Neuronal stem cell (in vitro differentiated cells): Measurements from ENCODE around the gene AP5S1.

ENCODE experiments used
- DNase-seq: peaks from one replicate; pipeline ENCODE4 v3.0.0-alpha.2; 2013; ENCODE audit warnings: low spot score
- H2AFZ ChIP-seq: one replicate; pipeline ENCODE4 v1.6.1; 2013; ENCODE audit warnings: mild to moderate bottlenecking, low read length, inconsistent platforms
- H2AK5ac ChIP-seq: 2 replicates; pipeline ENCODE4 v1.6.1; 2013; ENCODE audit warnings: low read depth, mild to moderate bottlenecking, inconsistent platforms, low read length, moderate library complexity, mixed read lengths
- H2BK120ac ChIP-seq: 2 replicates; pipeline ENCODE4 v1.6.1; 2013; ENCODE audit warnings: low read depth, mild to moderate bottlenecking, inconsistent platforms, low read length, moderate library complexity, mixed read lengths
- H2BK12ac ChIP-seq: one replicate; pipeline ENCODE4 v1.6.1; 2013; ENCODE audit warnings: low read length, inconsistent platforms
- H2BK15ac ChIP-seq: 2 replicates; pipeline ENCODE4 v1.6.1; 2013; ENCODE audit warnings: mild to moderate bottlenecking, low read length, inconsistent platforms, mixed read lengths
- H2BK5ac ChIP-seq: one replicate; pipeline ENCODE4 v1.6.1; 2013; ENCODE audit warnings: inconsistent platforms, mild to moderate bottlenecking, low read length, moderate library complexity
- H3K14ac ChIP-seq: one replicate; pipeline ENCODE4 v1.6.1; 2013; ENCODE audit warnings: low read length, inconsistent platforms
- H3K18ac ChIP-seq: 2 replicates; pipeline ENCODE4 v1.6.1; 2013; ENCODE audit warnings: low read length, inconsistent platforms
- H3K23ac ChIP-seq: 2 replicates; pipeline ENCODE4 v1.6.1; 2013; ENCODE audit warnings: low read depth, mild to moderate bottlenecking, mixed read lengths, low read length, inconsistent platforms; ENCODE audit not compliant: poor library complexity
- H3K27ac ChIP-seq: replicated peaks from 3 replicates; pipeline ENCODE4 v1.5.1; 2013; ENCODE audit warnings: low read length, inconsistent platforms
- H3K27me3 ChIP-seq, 3 experiments: 2 replicates each; pipeline ENCODE4 v1.6.1; 2013; ENCODE audit warnings: low read length in 3 of 3, mild to moderate bottlenecking in 2 of 3, inconsistent platforms in 1 of 3, low read depth in 1 of 3, mixed read lengths in 1 of 3, moderate library complexity in 1 of 3; ENCODE audit not compliant: control insufficient read depth in 3 of 3, insufficient read depth in 3 of 3
- H3K36me3 ChIP-seq, 2 donors: replicated peaks in 1 of 2; 2 replicates each; pipeline ENCODE4 v1.6.1; 2013; ENCODE audit warnings: low read length in 2 of 2; ENCODE audit not compliant: control insufficient read depth in 2 of 2, insufficient read depth in 2 of 2
- H3K4ac ChIP-seq: 2 replicates; pipeline ENCODE4 v1.6.1; 2013; ENCODE audit warnings: inconsistent platforms, mild to moderate bottlenecking, low read length, moderate library complexity
- H3K4me1 ChIP-seq, 2 donors: 1 replicate in 1 of 2; 2 replicates in 1 of 2; pipeline ENCODE4 v1.6.1; 2013; ENCODE audit warnings: low read length in 2 of 2, low read depth in 1 of 2; ENCODE audit not compliant: control insufficient read depth in 2 of 2, insufficient read depth in 1 of 2
- H3K4me2 ChIP-seq: one replicate; pipeline ENCODE4 v1.6.1; 2013; ENCODE audit warnings: mild to moderate bottlenecking, low read length, inconsistent platforms; ENCODE audit not compliant: insufficient read depth, poor library complexity, severe bottlenecking
- H3K4me3 ChIP-seq, 2 donors: 2 replicates each; pipeline ENCODE4 v1.5.1; 2013; ENCODE audit warnings: low read length in 2 of 2, mild to moderate bottlenecking in 2 of 2, inconsistent platforms in 1 of 2, moderate library complexity in 1 of 2
- H3K79me1 ChIP-seq: one replicate; pipeline ENCODE4 v1.6.1; 2013; ENCODE audit warnings: low read depth, mild to moderate bottlenecking, inconsistent platforms, low read length, moderate library complexity
- H3K9ac ChIP-seq: one replicate; pipeline ENCODE4 v1.6.1; 2013; ENCODE audit warnings: mild to moderate bottlenecking, low read depth, low read length, inconsistent platforms; ENCODE audit not compliant: poor library complexity
- H3K9me3 ChIP-seq, 2 donors: replicated peaks in 1 of 2; 2 replicates each; pipeline versions ENCODE3 to v1.6.1; 2013; ENCODE audit warnings: low read length in 2 of 2, mild to moderate bottlenecking in 2 of 2, inconsistent platforms in 1 of 2, low read depth in 1 of 2, mixed read lengths in 1 of 2, moderate library complexity in 1 of 2; ENCODE audit not compliant: control insufficient read depth in 2 of 2, insufficient read depth in 1 of 2
- H4K8ac ChIP-seq: one replicate; pipeline ENCODE4 v1.6.1; 2013; ENCODE audit warnings: low read depth, mild to moderate bottlenecking, inconsistent platforms, low read length, moderate library complexity
- H4K91ac ChIP-seq: one replicate; pipeline ENCODE4 v1.6.1; 2013; ENCODE audit warnings: low read length, low read depth, mild to moderate bottlenecking, inconsistent platforms; ENCODE audit not compliant: poor library complexity
- WGBS, 2 donors: extraction: QIAGEN DNeasy Blood & Tissue Kit; methylation state at CpG; one replicate each; pipeline ENCODE4 v1.1.7; 2013; ENCODE audit warnings: missing lambda C conversion rate in 2 of 2, mixed read lengths in 1 of 2; ENCODE audit not compliant: insufficient read length in 2 of 2, insufficient replicate concordance in 1 of 2; ENCODE audit errors: extremely low coverage in 2 of 2; 5-methylcytosine and 5-hydroxymethylcytosine counted together

Gene AP5S1

DNA sequence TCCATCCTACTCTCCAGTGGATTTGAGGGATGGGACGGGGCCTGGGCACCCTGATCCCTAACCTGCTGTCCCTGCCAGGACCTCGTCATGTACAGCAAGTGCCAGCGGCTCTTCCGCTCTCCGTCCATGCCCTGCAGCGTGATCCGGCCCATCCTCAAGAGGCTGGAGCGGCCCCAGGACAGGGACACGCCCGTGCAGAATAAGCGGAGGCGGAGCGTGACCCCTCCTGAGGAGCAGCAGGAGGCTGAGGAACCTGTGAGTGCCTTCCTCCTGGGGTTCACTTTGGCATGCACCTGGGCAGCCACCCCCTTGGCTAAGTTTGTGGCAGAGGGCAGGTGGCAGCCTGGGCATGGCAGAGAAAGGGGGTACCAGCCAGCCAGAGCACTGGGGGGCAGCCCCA is 18.5 kb upstream of the AP5S1 start:
- Histone ChIP-seq H3K4me2 (no peak overlapping the region), H2BK5ac (no peak overlapping the region), H3K36me3 (peaks cover 26 to 59% of the 10 kb centered on the region in 2 donors), H3K4me1 (peaks cover 27 to 30% of the 10 kb centered on the region in 2 donors), H3K27ac (no peak overlapping the region), H3K18ac (no peak overlapping the region), H3K9me3 (no peaks in the 10 kb centered on the region), H3K27me3 (no peaks in the 10 kb centered on the region), H4K8ac (peak overlapping the region; percentile 6), H2BK15ac (no peak overlapping the region), H3K14ac (no peak overlapping the region), H3K79me1 (peaks cover 3% of the 10 kb centered on the region), H2BK120ac (no peak overlapping the region), H3K23ac (peak overlapping the region; percentile 48), H4K91ac (no peak overlapping the region), H2AFZ (no peak overlapping the region), H3K4me3 (no peak overlapping the region), H2AK5ac (peak overlapping the region; percentile 47), H2BK12ac (no peak overlapping the region), H3K9ac (no peak overlapping the region), H3K4ac (no peak overlapping the region)
- WGBS, 2 donors: no CpG with 5 or more reads among the region's 13 CpGs
- no peak for DNase-seq

GRCh38 chr20:3802524-3803239 is 17.7 kb upstream of the AP5S1 start:
- Histone ChIP-seq H3K23ac (no peak overlapping the region), H2AK5ac (no peak overlapping the region), H3K36me3 (peaks cover 26 to 59% of the 10 kb centered on the region in 2 donors), H3K27me3 (no peaks in the 10 kb centered on the region), H3K4me1 (peaks cover 23 to 25% of the 10 kb centered on the region in 2 donors), H3K9me3 (no peaks in the 10 kb centered on the region), H3K4me2 (no peak overlapping the region), H3K9ac (no peak overlapping the region), H4K91ac (no peak overlapping the region), H3K4ac (no peak overlapping the region), H3K79me1 (peaks cover 3% of the 10 kb centered on the region), H2AFZ (no peak overlapping the region), H2BK120ac (no peak overlapping the region), H3K4me3 (no peak overlapping the region), H3K27ac (no peak overlapping the region), H3K14ac (no peak overlapping the region), H2BK12ac (no peak overlapping the region), H4K8ac (no peak overlapping the region), H3K18ac (no peak overlapping the region), H2BK5ac (no peak overlapping the region), H2BK15ac (no peak overlapping the region)
- WGBS, 2 donors: no CpG with 5 or more reads among the region's 11 CpGs
- no peak for DNase-seq

GRCh38 chr20:3803289-3803688 is 17.1 kb upstream of the AP5S1 start:
- no peak for DNase-seq
- Histone ChIP-seq H2AFZ (no peak overlapping the region), H2AK5ac (no peak overlapping the region), H2BK5ac (no peak overlapping the region), H3K27ac (no peak overlapping the region), H4K8ac (no peak overlapping the region), H3K36me3 (peaks cover 26 to 59% of the 10 kb centered on the region in 2 donors), H3K9ac (no peak overlapping the region), H3K9me3 (no peaks in the 10 kb centered on the region), H3K4me3 (no peak overlapping the region), H4K91ac (no peak overlapping the region), H2BK120ac (no peak overlapping the region), H3K27me3 (no peaks in the 10 kb centered on the region), H3K18ac (no peak overlapping the region), H2BK12ac (no peak overlapping the region), H3K23ac (no peak overlapping the region), H3K14ac (no peak overlapping the region), H2BK15ac (no peak overlapping the region), H3K4ac (no peak overlapping the region), H3K4me2 (no peak overlapping the region), H3K4me1 (peaks cover 23 to 26% of the 10 kb centered on the region in 2 donors), H3K79me1 (peaks cover 3% of the 10 kb centered on the region)
- WGBS, 2 donors: no CpG with 5 or more reads among the region's 14 CpGs

DNA sequence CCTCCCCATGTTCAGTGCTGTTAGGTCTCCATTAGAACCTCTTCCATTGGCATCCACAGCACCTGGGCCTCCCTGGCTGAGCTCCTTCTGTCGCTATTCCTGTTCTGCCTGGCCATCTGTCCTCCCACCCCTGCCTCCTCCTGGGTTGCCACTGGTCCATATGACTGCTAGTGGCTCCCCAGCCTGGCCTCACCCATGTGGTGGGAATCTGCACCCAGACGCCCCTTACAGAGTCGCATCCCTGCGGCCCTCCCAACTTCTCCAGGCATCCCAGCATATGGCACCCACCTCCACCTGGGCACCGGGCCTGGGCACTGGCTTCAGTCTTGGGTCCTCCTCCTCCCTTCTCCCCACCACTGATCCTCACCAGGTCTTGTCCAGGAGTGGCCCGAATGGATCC is 16.5 kb upstream of the AP5S1 start:
- no CpG with 5 or more reads among the region's 6 CpGs for WGBS, 2 donors
- H3K9me3 ChIP-seq: no peaks in the 10 kb centered on the region
- peaks cover 26 to 59% of the 10 kb centered on the region in 2 donors for H3K36me3 ChIP-seq

More for the DNA sequence above, 16.5 kb upstream of the AP5S1 start:
- H3K4me1 ChIP-seq: peaks cover 18 to 24% of the 10 kb centered on the region in 2 donors
- no peak overlapping the region for H2BK120ac ChIP-seq
- DNase-seq: no peak
- no peak overlapping the region for H2BK15ac ChIP-seq
- no peak overlapping the region for H3K14ac ChIP-seq
- H3K9ac ChIP-seq: no peak overlapping the region
- H2AK5ac ChIP-seq: no peak overlapping the region
- H3K79me1 ChIP-seq: peaks cover 3% of the 10 kb centered on the region
- H3K4me3 ChIP-seq: no peak overlapping the region
- no peak overlapping the region for H2BK5ac ChIP-seq
- H3K4ac ChIP-seq: no peak overlapping the region
- no peak overlapping the region for H3K18ac ChIP-seq
- H3K27me3 ChIP-seq: no peaks in the 10 kb centered on the region
- H3K27ac ChIP-seq: no peak overlapping the region
- no peak overlapping the region for H2BK12ac ChIP-seq
- no peak overlapping the region for H4K91ac ChIP-seq
- H2AFZ ChIP-seq: no peak overlapping the region
- no peak overlapping the region for H4K8ac ChIP-seq
- H3K4me2 ChIP-seq: no peak overlapping the region
- H3K23ac ChIP-seq: no peak overlapping the region
